H9 (cell line): Measurements from ENCODE around the gene SSX2IP. TPM values are rescaled to one million over a fixed set of nuclear protein-coding genes. Genes with fewer than 3 reads are reported as not detected.

ENCODE experiments used
- DNase-seq: peaks from one replicate; pipeline ENCODE4 v3.0.0-alpha.2; 2017
- H2AFZ ChIP-seq: one replicate; pipeline ENCODE4 v1.6.1; 2013; ENCODE audit warnings: mild to moderate bottlenecking, low read length, control low read depth, moderate library complexity
- H2AK5ac ChIP-seq: 2 replicates; pipeline ENCODE4 v1.6.1; 2013; ENCODE audit warnings: low read length, control low read depth, mixed read lengths; ENCODE audit not compliant: insufficient read length
- H2BK120ac ChIP-seq: one replicate; pipeline ENCODE4 v1.6.1; 2013; ENCODE audit warnings: low read depth, mild to moderate bottlenecking, low read length, control low read depth, inconsistent platforms; ENCODE audit not compliant: poor library complexity, severe bottlenecking
- H2BK12ac ChIP-seq: 2 replicates; pipeline ENCODE4 v1.6.1; 2013; ENCODE audit warnings: low read length, control low read depth, mixed read lengths, low read depth; ENCODE audit not compliant: insufficient read length
- H2BK15ac ChIP-seq: 2 replicates; pipeline ENCODE4 v1.6.1; 2013; ENCODE audit warnings: low read depth, low read length, control low read depth
- H2BK20ac ChIP-seq: one replicate; pipeline ENCODE4 v1.6.1; 2013; ENCODE audit warnings: low read depth, mild to moderate bottlenecking, low read length, control low read depth, inconsistent platforms; ENCODE audit not compliant: poor library complexity, severe bottlenecking
- H2BK5ac ChIP-seq: 2 replicates; pipeline ENCODE4 v1.6.1; 2013; ENCODE audit warnings: low read length, control low read depth, mixed read lengths; ENCODE audit not compliant: insufficient read length
- H3K14ac ChIP-seq: 2 replicates; pipeline ENCODE4 v1.6.1; 2013; ENCODE audit warnings: low read length, control low read depth; ENCODE audit not compliant: insufficient read depth
- H3K18ac ChIP-seq: 2 replicates; pipeline ENCODE4 v1.6.1; 2013; ENCODE audit warnings: low read depth, mild to moderate bottlenecking, mixed read lengths, low read length, control low read depth; ENCODE audit not compliant: insufficient read length
- H3K23ac ChIP-seq: 2 replicates; pipeline ENCODE4 v1.6.1; 2013; ENCODE audit warnings: low read length, control low read depth, mixed read lengths, low read depth; ENCODE audit not compliant: insufficient read length
- H3K23me2 ChIP-seq: 2 replicates; pipeline ENCODE4 v1.6.1; 2013; ENCODE audit warnings: low read depth, mild to moderate bottlenecking, mixed read lengths, low read length, control low read depth; ENCODE audit not compliant: insufficient read length, poor library complexity, severe bottlenecking
- H3K27ac ChIP-seq: 2 replicates; pipeline ENCODE4 v1.5.1; 2013; ENCODE audit warnings: low read length, control low read depth, mixed read lengths, low read depth; ENCODE audit not compliant: insufficient read length
- H3K27me3 ChIP-seq: 2 replicates; pipeline ENCODE4 v1.6.1; 2013; ENCODE audit warnings: low read length, control low read depth, inconsistent platforms; ENCODE audit not compliant: insufficient read depth
- H3K4ac ChIP-seq: 2 replicates; pipeline ENCODE4 v1.6.1; 2013; ENCODE audit warnings: low read depth, mild to moderate bottlenecking, control low read depth, inconsistent platforms, low read length, moderate library complexity
- H3K4me1 ChIP-seq: 2 replicates; pipeline ENCODE4 v1.6.1; 2013; ENCODE audit warnings: low read length, control low read depth, inconsistent platforms; ENCODE audit not compliant: insufficient read depth
- H3K4me2 ChIP-seq: 2 replicates; pipeline ENCODE4 v1.6.1; 2013; ENCODE audit warnings: low read length, control low read depth, mixed read lengths; ENCODE audit not compliant: insufficient read length, insufficient read depth
- H3K56ac ChIP-seq: 2 replicates; pipeline ENCODE4 v1.6.1; 2013; ENCODE audit warnings: low read depth, mild to moderate bottlenecking, mixed read lengths, low read length, control low read depth; ENCODE audit not compliant: insufficient read length
- H3K79me1 ChIP-seq: 2 replicates; pipeline ENCODE4 v1.6.1; 2013; ENCODE audit warnings: low read depth, mild to moderate bottlenecking, moderate library complexity, low read length, control low read depth, inconsistent platforms; ENCODE audit not compliant: insufficient read depth, poor library complexity, severe bottlenecking
- H3K79me2 ChIP-seq: 2 replicates; pipeline ENCODE4 v1.6.1; 2013; ENCODE audit warnings: low read length, control low read depth, inconsistent platforms; ENCODE audit not compliant: insufficient read depth
- H3K9ac ChIP-seq: 2 replicates; pipeline ENCODE4 v1.6.1; 2013; ENCODE audit warnings: low read length, control low read depth, mixed read lengths; ENCODE audit not compliant: insufficient read length; ENCODE audit errors: extremely low read depth
- H3K9me3 ChIP-seq: one replicate; pipeline ENCODE4 v1.6.1; 2013; ENCODE audit warnings: low read depth, low read length, inconsistent platforms; ENCODE audit not compliant: control insufficient read depth
- H3T11ph ChIP-seq: one replicate; pipeline ENCODE4 v1.6.1; 2013; ENCODE audit warnings: mild to moderate bottlenecking, low read length, control low read depth, inconsistent platforms
- H4K20me1 ChIP-seq: one replicate; pipeline ENCODE4 v1.6.1; 2013; ENCODE audit not compliant: control insufficient read depth, insufficient read length, insufficient read depth
- H4K5ac ChIP-seq: 2 replicates; pipeline ENCODE4 v1.6.1; 2013; ENCODE audit warnings: low read depth, mild to moderate bottlenecking, mixed read lengths, low read length, control low read depth; ENCODE audit not compliant: insufficient read length
- H4K8ac ChIP-seq: replicated peaks from 2 replicates; pipeline ENCODE4 v1.6.1; 2013; ENCODE audit warnings: low read length, control low read depth, mixed read lengths, low read depth; ENCODE audit not compliant: insufficient read length
- H4K91ac ChIP-seq: 2 replicates; pipeline ENCODE4 v1.6.1; 2013; ENCODE audit warnings: low read depth, mild to moderate bottlenecking, moderate library complexity, mixed read lengths, low read length, control low read depth; ENCODE audit not compliant: insufficient read length
- H3K27ac Mint-ChIP-seq, 3 experiments: 2 replicates in 2 of 3; 3 replicates in 1 of 3; pipeline ENCODE4 v1.8.0; 2020 to 2021; ENCODE audit warnings: mixed read lengths in 3 of 3, mild to moderate bottlenecking in 1 of 3, moderate library complexity in 1 of 3
- H3K27me3 Mint-ChIP-seq: 2 replicates; pipeline ENCODE4 v1.8.0; 2021; ENCODE audit warnings: low read depth, mild to moderate bottlenecking, moderate library complexity, mixed read lengths
- H3K36me3 Mint-ChIP-seq, 3 experiments: 2 replicates in 2 of 3; 3 replicates in 1 of 3; pipeline ENCODE4 v1.8.0; 2020 to 2021; ENCODE audit warnings: low read depth in 3 of 3, mixed read lengths in 3 of 3; ENCODE audit not compliant: insufficient read depth in 1 of 3
- H3K4me1 Mint-ChIP-seq, 2 experiments: 2 replicates each; pipeline ENCODE4 v1.8.0; 2020; ENCODE audit warnings: mixed read lengths in 2 of 2
- H3K4me3 Mint-ChIP-seq, 2 experiments: 2 replicates in 1 of 2; 3 replicates in 1 of 2; pipeline ENCODE4 v1.8.0; 2020 to 2021; ENCODE audit warnings: mild to moderate bottlenecking in 2 of 2, mixed read lengths in 2 of 2, moderate library complexity in 1 of 2
- H3K9me3 Mint-ChIP-seq, 2 experiments: 2 replicates in 1 of 2; 3 replicates in 1 of 2; pipeline ENCODE4 v1.8.0; 2020; ENCODE audit warnings: mild to moderate bottlenecking in 2 of 2, mixed read lengths in 2 of 2, moderate library complexity in 1 of 2
- total RNA-seq: library from RNA; stranded (reverse); gene quantifications from 2 replicates; pipeline ENCODE4 v1.2.1, GENCODE V29; 2021
- TF ChIP-seq, protein P1 (sequence below): fragments of 200-600 bp; sonication (generic); conservative IDR thresholded peaks from 3 replicates; pipeline ENCODE4 v1.8.0; 2021; ENCODE audit warnings: antibody characterized with exemption, mild to moderate bottlenecking

SSX2IP gene
- total RNA-seq, 1 experiment from 2014 or later, result 19.6 TPM

DNA sequence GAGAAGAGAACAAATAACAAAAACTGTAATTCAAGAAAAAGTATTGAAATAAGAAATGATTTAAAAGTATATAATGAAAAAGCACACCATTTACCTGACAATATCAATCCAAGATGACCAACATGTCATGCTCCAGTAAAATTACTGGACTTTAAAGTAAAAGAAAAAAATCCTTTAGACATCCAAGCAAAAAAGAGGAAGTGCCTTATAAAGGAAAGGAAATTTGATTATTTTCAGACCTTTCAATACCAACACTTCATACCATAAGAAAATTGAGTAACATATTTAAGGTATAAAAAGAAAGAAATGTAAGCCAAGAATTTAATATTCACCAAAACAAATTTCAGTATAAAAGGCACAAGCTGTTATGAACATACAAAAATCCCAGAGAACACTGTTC is 46.2 kb upstream of the SSX2IP start:
- no peak overlapping the region for H3K27ac Mint-ChIP-seq
- no peak overlapping the region for H2AK5ac ChIP-seq
- H3K23me2 ChIP-seq, result no peaks in the 10 kb centered on the region
- peaks cover 18 to 22% of the 10 kb centered on the region in 2 experiments for H3K4me1 Mint-ChIP-seq
- H3K9ac ChIP-seq, result no peak overlapping the region
- no peaks in the 10 kb centered on the region for H3K79me2 ChIP-seq
- peaks cover 5% of the 10 kb centered on the region; the same call in 1 of the 2 replicates for H3K4me1 ChIP-seq
- peaks cover 0 to 6% (median 2%) of the 10 kb centered on the region in 3 experiments; a peak in 4 of 7 replicates for H3K36me3 Mint-ChIP-seq
- no peak overlapping the region for H2AFZ ChIP-seq
- no peak overlapping the region for H4K8ac ChIP-seq
- no peak overlapping the region for H2BK5ac ChIP-seq
- H3K9me3 ChIP-seq, result no peaks in the 10 kb centered on the region
- no peak overlapping the region for H3T11ph ChIP-seq
- peaks cover 11% of the 10 kb centered on the region in 2 experiments; a peak in 3 of 5 replicates for H3K9me3 Mint-ChIP-seq
- H3K79me1 ChIP-seq, result no peaks in the 10 kb centered on the region
- no peak overlapping the region for H3K23ac ChIP-seq
- no peak overlapping the region for H4K5ac ChIP-seq
- H3K27me3 Mint-ChIP-seq, result no peaks in the 10 kb centered on the region
- H4K91ac ChIP-seq, result no peak overlapping the region
- no peak overlapping the region for H3K4ac ChIP-seq
- no peaks in the 10 kb centered on the region for H4K20me1 ChIP-seq
- H3K4me3 Mint-ChIP-seq, result no peak overlapping the region
- H3K27ac ChIP-seq, result no peak overlapping the region
- no peak for DNase-seq
- no peak overlapping the region for H2BK15ac ChIP-seq
- TF ChIP-seq, protein P1, sequence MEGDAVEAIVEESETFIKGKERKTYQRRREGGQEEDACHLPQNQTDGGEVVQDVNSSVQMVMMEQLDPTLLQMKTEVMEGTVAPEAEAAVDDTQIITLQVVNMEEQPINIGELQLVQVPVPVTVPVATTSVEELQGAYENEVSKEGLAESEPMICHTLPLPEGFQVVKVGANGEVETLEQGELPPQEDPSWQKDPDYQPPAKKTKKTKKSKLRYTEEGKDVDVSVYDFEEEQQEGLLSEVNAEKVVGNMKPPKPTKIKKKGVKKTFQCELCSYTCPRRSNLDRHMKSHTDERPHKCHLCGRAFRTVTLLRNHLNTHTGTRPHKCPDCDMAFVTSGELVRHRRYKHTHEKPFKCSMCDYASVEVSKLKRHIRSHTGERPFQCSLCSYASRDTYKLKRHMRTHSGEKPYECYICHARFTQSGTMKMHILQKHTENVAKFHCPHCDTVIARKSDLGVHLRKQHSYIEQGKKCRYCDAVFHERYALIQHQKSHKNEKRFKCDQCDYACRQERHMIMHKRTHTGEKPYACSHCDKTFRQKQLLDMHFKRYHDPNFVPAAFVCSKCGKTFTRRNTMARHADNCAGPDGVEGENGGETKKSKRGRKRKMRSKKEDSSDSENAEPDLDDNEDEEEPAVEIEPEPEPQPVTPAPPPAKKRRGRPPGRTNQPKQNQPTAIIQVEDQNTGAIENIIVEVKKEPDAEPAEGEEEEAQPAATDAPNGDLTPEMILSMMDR, result no peak
- no peaks in the 10 kb centered on the region for H3K27me3 ChIP-seq
- no peak overlapping the region for H3K18ac ChIP-seq
- no peak overlapping the region for H2BK20ac ChIP-seq
- H3K56ac ChIP-seq, result no peak overlapping the region
- H2BK120ac ChIP-seq, result no peak overlapping the region
- H2BK12ac ChIP-seq, result no peak overlapping the region
- no peak overlapping the region for H3K4me2 ChIP-seq
- H3K14ac ChIP-seq, result no peak overlapping the region
